Fibroblast of gingiva (primary cell): ENCODE results near the gene CA10.

ENCODE experiments used
- DNase-seq: peaks from one replicate; pipeline ENCODE4 v3.0.0-alpha.2; 2011; ENCODE audit warnings: low read depth

Gene CA10

GRCh38 chr17:51595826-51596398, 562.6 kb downstream of the CA10 start:
- no peak for DNase-seq

- no peak for DNase-seq
Observed at GRCh38 chr17:51590071-51590656, 568.4 kb downstream of the CA10 start.

GRCh38 chr17:51588063-51588462, 570.5 kb downstream of the CA10 start:
- no peak for DNase-seq

GRCh38 chr17:51587516-51587915, 571.0 kb downstream of the CA10 start:
- no peak for DNase-seq

- DNase-seq, result no peak
Observed at GRCh38 chr17:51585514-51586104, 572.9 kb downstream of the CA10 start.

GRCh38 chr17:51580869-51581268, 577.6 kb downstream of the CA10 start:
- no peak for DNase-seq
